H1 (cell line): ENCODE measurements around the gene PEAK1. TPM values are rescaled to one million over a fixed set of nuclear protein-coding genes. Genes with fewer than 3 reads are reported as not detected.

Source experiments
- CTCF ChIA-PET: fragments of 300-600 bp; sonication (Branson Sonifier 250); formaldehyde crosslinking; loops from one replicate; lab custom pipeline; 2021; ENCODE audit not compliant: partially characterized antibody; lab: Charles Lee
- POLR2A ChIA-PET: fragments of 300-600 bp; sonication (Branson Sonifier 250); formaldehyde crosslinking; loops from one replicate; lab custom pipeline; 2021; ENCODE audit warnings: inconsistent platforms; ENCODE audit not compliant: partially characterized antibody; lab: Charles Lee
- DNase-seq, 2 experiments: peaks; one replicate each; pipeline versions ENCODE4 v3.0.0 to v3.0.0-alpha.2; 2010 to 2022; ENCODE audit warnings: low spot score in 2 of 2, low read depth in 1 of 2, mixed read lengths in 1 of 2
- FAIRE-seq: peaks from 2 replicates; lab custom pipeline; 2011; peaks lifted over from hg19 to GRCh38; lab: Jason Lieb, UNC
- H2AFZ ChIP-seq: 2 replicates; pipeline ENCODE4 v1.8.1; 2012; ENCODE audit warnings: low read length, inconsistent platforms
- H2AK5ac ChIP-seq: 2 replicates; pipeline ENCODE4 v1.6.1; 2013; ENCODE audit warnings: low read depth, low read length
- H2BK120ac ChIP-seq: replicated peaks from 2 replicates; pipeline ENCODE3; 2013; ENCODE audit warnings: low read depth, low read length, inconsistent platforms
- H2BK12ac ChIP-seq: 2 replicates; pipeline ENCODE4 v1.6.1; 2013; ENCODE audit warnings: low read depth, low read length
- H2BK15ac ChIP-seq: 2 replicates; pipeline ENCODE4 v1.6.1; 2013; ENCODE audit warnings: low read length
- H2BK20ac ChIP-seq: 2 replicates; pipeline ENCODE4 v1.6.1; 2013; ENCODE audit warnings: low read length
- H2BK5ac ChIP-seq: 2 replicates; pipeline ENCODE4 v1.6.1; 2013; ENCODE audit warnings: low read depth, low read length
- H3K14ac ChIP-seq: 2 replicates; pipeline ENCODE4 v1.6.1; 2013; ENCODE audit warnings: inconsistent platforms; ENCODE audit not compliant: insufficient read length
- H3K18ac ChIP-seq: 2 replicates; pipeline ENCODE4 v1.6.1; 2013; ENCODE audit warnings: low read length; ENCODE audit errors: extremely low read depth
- H3K23ac ChIP-seq: 2 replicates; pipeline ENCODE4 v1.6.1; 2013; ENCODE audit warnings: inconsistent platforms; ENCODE audit not compliant: insufficient read length
- H3K23me2 ChIP-seq: 2 replicates; pipeline ENCODE4 v1.6.1; 2013; ENCODE audit warnings: low read depth, low read length
- H3K27ac ChIP-seq: 2 replicates; pipeline ENCODE4 v1.6.1; 2011; ENCODE audit warnings: low read depth, low read length, inconsistent platforms
- H3K27me3 ChIP-seq, 4 experiments: replicated peaks in 1 of 4; 1 replicate in 1 of 4; 2 replicates in 3 of 4; pipeline versions ENCODE4 v1.6.1 to v1.8.1; 2011 to 2013; ENCODE audit warnings: low read length in 3 of 4, mild to moderate bottlenecking in 3 of 4, inconsistent platforms in 2 of 4, mixed read lengths in 2 of 4, moderate library complexity in 1 of 4; ENCODE audit not compliant: control insufficient read depth in 3 of 4, insufficient read depth in 3 of 4; ENCODE audit errors: extremely low read depth in 1 of 4
- H3K36me3 ChIP-seq, 4 experiments: 2 replicates each; pipeline versions ENCODE4 v1.6.1 to v1.8.1; 2011 to 2013; ENCODE audit warnings: mild to moderate bottlenecking in 4 of 4, low read length in 3 of 4, moderate library complexity in 2 of 4, control low read depth in 1 of 4, inconsistent platforms in 1 of 4; ENCODE audit not compliant: insufficient read depth in 4 of 4, control insufficient read depth in 2 of 4
- H3K4ac ChIP-seq: replicated peaks from 2 replicates; pipeline ENCODE3; 2013; ENCODE audit warnings: low read length, low read depth, mixed read lengths, inconsistent platforms; ENCODE audit not compliant: insufficient read length
- H3K4me1 ChIP-seq, 4 experiments: replicated peaks in 1 of 4; 1 replicate in 1 of 4; 2 replicates in 3 of 4; pipeline versions ENCODE4 v1.6.1 to v1.8.1; 2011 to 2013; ENCODE audit warnings: low read length in 3 of 4, inconsistent platforms in 2 of 4, mixed read lengths in 1 of 4; ENCODE audit not compliant: insufficient read depth in 4 of 4, control insufficient read depth in 3 of 4
- H3K4me2 ChIP-seq, 2 experiments: 2 replicates each; pipeline versions ENCODE4 v1.6.1 to v1.8.1; 2011 to 2013; ENCODE audit warnings: low read depth in 2 of 2, low read length in 2 of 2, control low read depth in 1 of 2, inconsistent platforms in 1 of 2, mild to moderate bottlenecking in 1 of 2; ENCODE audit not compliant: insufficient read depth in 1 of 2
- H3K4me3 ChIP-seq, 4 experiments: fragments of 200-600, 300-600 bp in 1 of 4; sonication (generic), shearing (Covaris generic), sonication (Bioruptor Twin) in 1 of 4; 2 replicates each; pipeline versions ENCODE4 v1.5.1 to v1.8.1; 2011 to 2016; ENCODE audit warnings: low read length in 4 of 4, low read depth in 3 of 4, control low read depth in 2 of 4, inconsistent platforms in 2 of 4, mild to moderate bottlenecking in 2 of 4, mixed read lengths in 1 of 4, moderate library complexity in 1 of 4; ENCODE audit not compliant: insufficient read depth in 2 of 4; ENCODE audit errors: extremely low read depth in 1 of 4
- H3K56ac ChIP-seq: replicated peaks from 2 replicates; pipeline ENCODE3; 2013; ENCODE audit warnings: low read depth, mild to moderate bottlenecking, mixed read lengths, low read length, inconsistent platforms; ENCODE audit not compliant: insufficient read length
- H3K79me1 ChIP-seq: 2 replicates; pipeline ENCODE4 v1.6.1; 2013; ENCODE audit warnings: low read depth, low read length, control low read depth
- H3K79me2 ChIP-seq, 2 experiments: 2 replicates each; pipeline versions ENCODE4 v1.6.1 to v1.8.1; 2012 to 2013; ENCODE audit warnings: low read length in 2 of 2, mild to moderate bottlenecking in 2 of 2, inconsistent platforms in 1 of 2; ENCODE audit not compliant: insufficient read depth in 2 of 2, control insufficient read depth in 1 of 2
- H3K9ac ChIP-seq, 4 experiments: replicated peaks in 1 of 4; 1 replicate in 1 of 4; 2 replicates in 3 of 4; pipeline versions ENCODE4 v1.6.1 to v1.8.1; 2011 to 2013; ENCODE audit warnings: low read depth in 3 of 4, low read length in 3 of 4, control low read depth in 2 of 4, mild to moderate bottlenecking in 2 of 4, moderate library complexity in 2 of 4, inconsistent platforms in 1 of 4; ENCODE audit errors: extremely low read depth in 1 of 4
- H3K9me3 ChIP-seq, 2 experiments: 2 replicates each; pipeline versions ENCODE4 v1.6.1 to v1.8.1; 2012 to 2013; ENCODE audit warnings: mild to moderate bottlenecking in 2 of 2, moderate library complexity in 2 of 2, control low read depth in 1 of 2, inconsistent platforms in 1 of 2, low read depth in 1 of 2, low read length in 1 of 2, mixed read lengths in 1 of 2; ENCODE audit not compliant: insufficient read depth in 2 of 2
- H4K20me1 ChIP-seq, 2 experiments: replicated peaks in 1 of 2; 2 replicates each; pipeline versions ENCODE3 to v1.8.1; 2011 to 2013; ENCODE audit warnings: inconsistent platforms in 2 of 2, low read length in 2 of 2, mild to moderate bottlenecking in 1 of 2; ENCODE audit not compliant: insufficient read depth in 2 of 2, control insufficient read depth in 1 of 2
- H4K5ac ChIP-seq: 2 replicates; pipeline ENCODE4 v1.6.1; 2013; ENCODE audit warnings: low read length, low read depth, mixed read lengths, inconsistent platforms; ENCODE audit not compliant: insufficient read length
- H4K8ac ChIP-seq: 2 replicates; pipeline ENCODE4 v1.8.0; 2013; ENCODE audit warnings: mild to moderate bottlenecking, moderate library complexity, low read length, inconsistent platforms; ENCODE audit not compliant: insufficient read depth; ENCODE audit errors: extremely low read depth
- H4K91ac ChIP-seq: replicated peaks from 2 replicates; pipeline ENCODE3; 2013; ENCODE audit warnings: low read length, mixed read lengths, inconsistent platforms; ENCODE audit not compliant: insufficient read length
- CTBP2 ChIP-seq: IDR thresholded peaks from 2 replicates; pipeline ENCODE4 v1.7.0; 2011; ENCODE audit warnings: borderline replicate concordance, mild to moderate bottlenecking, moderate library complexity, mixed read lengths, low read length; ENCODE audit not compliant: insufficient read depth, insufficient read length
- FOSL1 ChIP-seq: IDR thresholded peaks from 2 replicates; pipeline ENCODE4 v1.6.1; 2011; ENCODE audit warnings: mild to moderate bottlenecking, low read depth, low read length, moderate library complexity; ENCODE audit not compliant: insufficient read depth
- ZNF274 ChIP-seq: IDR thresholded peaks from 2 replicates; pipeline ENCODE4 v1.7.0; 2012; ENCODE audit warnings: low read length, borderline replicate concordance; ENCODE audit errors: extremely low read depth
- WGBS, 2 experiments: shearing (Covaris generic) in 1 of 2; methylation state at CpG; one replicate each; pipeline versions ENCODE4 v1.1.6 to v1.1.7; 2013 to 2015; ENCODE audit warnings: low lambda C conversion rate in 2 of 2, mixed read lengths in 2 of 2, inconsistent platforms in 1 of 2, low coverage in 1 of 2, missing lambda C conversion rate in 1 of 2; ENCODE audit not compliant: insufficient replicate concordance in 2 of 2, insufficient coverage in 1 of 2, insufficient read length in 1 of 2; ENCODE audit errors: extremely low coverage in 1 of 2, missing lambda C conversion rate in 1 of 2; 5-methylcytosine and 5-hydroxymethylcytosine counted together
- polyA plus RNA-seq, 7 experiments: library from polyadenylated mRNA; depleted of rRNA in 3 of 7; stranded (reverse) in 5 of 7; unstranded in 2 of 7; fragments of >200 nt in 5 of 7; fragments of 200-250 nt in 2 of 7; gene quantifications; 1 replicate in 5 of 7; 2 replicates in 1 of 7; 4 replicates in 1 of 7; pipeline versions ENCODE4 v1.2.1 to v1.2.3, GENCODE V29; 2011 to 2013; ENCODE audit warnings: missing spikeins in 2 of 7, mixed read lengths in 2 of 7
- total RNA-seq: library from RNA; stranded (reverse); fragmentation: NEBNext Ultra II Directional; extraction: Animal tissue kit (Norgen Biotek cat#: 25700); gene quantifications from 2 replicates; pipeline ENCODE4 v1.2.1, GENCODE V29; 2021

The PEAK1 gene
- total and polyA plus RNA-seq, 2 of the 8 experiments (the other 6 are each of a cell fraction or from before 2014, with no cell fraction given): 8.8 to 44.8 TPM

DNA sequence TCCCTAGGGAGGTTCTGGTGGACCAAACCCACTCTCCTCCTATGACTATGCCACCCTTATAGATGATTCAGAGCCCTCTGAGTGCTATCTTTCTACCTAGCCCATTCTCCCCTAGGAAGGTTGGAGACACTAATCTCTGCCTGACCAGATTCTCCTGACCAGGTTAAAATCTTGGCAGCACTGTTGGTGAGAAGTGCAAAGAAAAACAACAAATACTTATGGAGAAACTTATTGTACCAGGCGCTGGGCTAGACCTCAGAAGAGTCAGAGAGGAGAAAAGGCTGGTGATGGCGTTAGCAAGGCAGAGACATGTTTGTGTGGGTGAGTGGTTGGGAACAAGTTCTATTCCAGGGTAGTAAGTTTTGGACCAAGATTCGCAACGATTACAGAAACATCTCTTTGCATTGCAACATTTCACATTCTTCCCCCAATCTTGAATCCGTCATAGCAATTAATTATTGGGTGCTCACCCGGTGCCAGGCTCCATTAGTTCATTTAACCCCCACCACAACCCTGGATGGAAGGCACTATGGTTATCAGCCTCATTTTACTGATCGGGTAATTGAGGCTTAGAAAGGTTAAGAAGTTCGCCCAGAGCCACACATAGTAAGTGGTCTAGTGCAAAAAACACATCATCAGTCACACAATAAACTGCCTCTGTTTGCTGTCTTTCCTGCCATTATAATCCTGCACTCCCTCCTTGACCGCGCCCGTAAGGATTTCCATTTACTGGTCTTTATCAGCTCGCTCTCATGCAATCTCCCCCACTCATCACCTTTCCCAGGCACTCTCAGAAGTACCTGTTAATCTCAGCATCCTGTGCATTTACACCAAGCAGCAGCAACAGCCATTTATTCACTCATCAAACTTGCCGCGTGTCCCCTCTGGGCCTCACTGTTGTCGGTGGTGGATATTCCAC lies 348.3 kb downstream of the PEAK1 start:
- peaks cover 3% of the 10 kb centered on the region; the same call in 1 of the 2 replicates for H3K79me1 ChIP-seq
- no peaks in the 10 kb centered on the region for H3K9me3 ChIP-seq
- no peak overlapping the region for H3K4ac ChIP-seq
- peaks cover 0 to 10% (median 4%) of the 10 kb centered on the region in 4 experiments; a peak in 5 of 7 replicates for H3K4me1 ChIP-seq
- H4K8ac ChIP-seq: no peak overlapping the region
- no peak overlapping the region for H2BK5ac ChIP-seq
- 86% methylated on average over 15 of the region's 15 CpGs; no CpG with 5 or more reads in 1 of the 2 experiments for WGBS, 2 experiments
- no peak overlapping the region for H3K56ac ChIP-seq
- H2BK120ac ChIP-seq: no peak overlapping the region
- peaks cover 0 to 2% (median 0%) of the 10 kb centered on the region in 4 experiments; a peak in 1 of 7 replicates for H3K27me3 ChIP-seq
- H3K36me3 ChIP-seq: no peaks in the 10 kb centered on the region
- no peak overlapping the region for H3K27ac ChIP-seq
- no peak overlapping the region for H2BK20ac ChIP-seq
- H4K91ac ChIP-seq: no peak overlapping the region
- no peak overlapping the region for H2AK5ac ChIP-seq
- H3K9ac ChIP-seq: no peak overlapping the region; a peak in 3 of 7 replicates
- TF ChIP-seq CTBP2 (no peak), ZNF274 (no peak), FOSL1 (no peak)
- H3K23ac ChIP-seq: no peak overlapping the region
- no peak overlapping the region for H3K14ac ChIP-seq
- CTCF ChIA-PET: no interaction called here
- H4K5ac ChIP-seq: no peak overlapping the region
- peak overlapping the region in 2 of 4 experiments; percentile 83 to 90; a peak in 5 of 8 replicates for H3K4me3 ChIP-seq
- FAIRE-seq (no peak), DNase-seq (no peak)
- peak overlapping the region; percentile 96 for H2AFZ ChIP-seq
- no peak overlapping the region for H2BK15ac ChIP-seq
- H4K20me1 ChIP-seq: peaks cover 6 to 8% of the 10 kb centered on the region in 2 experiments
- no peak overlapping the region for H2BK12ac ChIP-seq
- H3K18ac ChIP-seq: peak overlapping the region; percentile 78
- peak overlapping the region; percentile 24 to 74; a peak in 3 of 4 replicates for H3K4me2 ChIP-seq
- peaks cover 6% of the 10 kb centered on the region for H3K23me2 ChIP-seq
- peaks cover 0 to 37% of the 10 kb centered on the region in 2 experiments; a peak in 2 of 4 replicates for H3K79me2 ChIP-seq
- POLR2A ChIA-PET: interaction anchor here (0.7 to 1.2 kb wide), 13 partner anchors 9 to 467 kb away, joined by 3 to 6 read pairs (median 4); partner anchors contain the start of gene PSTPIP1
